Measurements from ENCODE around the gene GALNT16.

GALNT16 gene

DNA sequence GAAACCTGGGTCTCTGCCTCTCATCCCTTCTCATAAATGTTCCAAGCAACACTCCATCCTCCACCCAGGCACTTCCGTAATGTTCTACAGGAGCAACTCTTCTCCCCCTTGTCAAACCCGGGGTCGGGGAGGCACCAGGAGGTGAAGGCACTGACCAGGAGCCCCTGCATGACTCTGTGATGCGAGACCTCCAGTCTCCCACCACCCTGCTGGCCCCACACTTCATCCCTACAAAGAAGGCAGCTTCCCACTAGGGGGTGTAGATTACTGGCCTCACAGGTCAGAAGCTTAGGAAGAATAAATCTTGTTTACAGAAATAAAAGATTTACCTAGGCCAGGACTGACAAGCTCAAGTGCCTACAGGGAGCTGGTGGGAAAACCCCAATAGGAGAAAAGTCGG is 90.9 kb downstream of the GALNT16 start:
- no peak for TF ChIP-seq POLR2AphosphoS5 (IDR thresholded peaks at IDR 0.05; ENCODE audit: low read depth, low read length)
- TF ChIP-seq TAF1 (IDR thresholded peaks at IDR 0.05; ENCODE audit: borderline replicate concordance, insufficient read depth, low read length): no peak
- no peak for TF ChIP-seq FOXP2 (optimal IDR thresholded peaks at IDR 0.05; ENCODE audit: borderline replicate concordance, extremely low read depth, extremely low read length, insufficient read depth)
- TF ChIP-seq SIN3A (IDR thresholded peaks at IDR 0.05; ENCODE audit: borderline replicate concordance, insufficient read depth, low read length): no peak
- TF ChIP-seq, protein P1, sequence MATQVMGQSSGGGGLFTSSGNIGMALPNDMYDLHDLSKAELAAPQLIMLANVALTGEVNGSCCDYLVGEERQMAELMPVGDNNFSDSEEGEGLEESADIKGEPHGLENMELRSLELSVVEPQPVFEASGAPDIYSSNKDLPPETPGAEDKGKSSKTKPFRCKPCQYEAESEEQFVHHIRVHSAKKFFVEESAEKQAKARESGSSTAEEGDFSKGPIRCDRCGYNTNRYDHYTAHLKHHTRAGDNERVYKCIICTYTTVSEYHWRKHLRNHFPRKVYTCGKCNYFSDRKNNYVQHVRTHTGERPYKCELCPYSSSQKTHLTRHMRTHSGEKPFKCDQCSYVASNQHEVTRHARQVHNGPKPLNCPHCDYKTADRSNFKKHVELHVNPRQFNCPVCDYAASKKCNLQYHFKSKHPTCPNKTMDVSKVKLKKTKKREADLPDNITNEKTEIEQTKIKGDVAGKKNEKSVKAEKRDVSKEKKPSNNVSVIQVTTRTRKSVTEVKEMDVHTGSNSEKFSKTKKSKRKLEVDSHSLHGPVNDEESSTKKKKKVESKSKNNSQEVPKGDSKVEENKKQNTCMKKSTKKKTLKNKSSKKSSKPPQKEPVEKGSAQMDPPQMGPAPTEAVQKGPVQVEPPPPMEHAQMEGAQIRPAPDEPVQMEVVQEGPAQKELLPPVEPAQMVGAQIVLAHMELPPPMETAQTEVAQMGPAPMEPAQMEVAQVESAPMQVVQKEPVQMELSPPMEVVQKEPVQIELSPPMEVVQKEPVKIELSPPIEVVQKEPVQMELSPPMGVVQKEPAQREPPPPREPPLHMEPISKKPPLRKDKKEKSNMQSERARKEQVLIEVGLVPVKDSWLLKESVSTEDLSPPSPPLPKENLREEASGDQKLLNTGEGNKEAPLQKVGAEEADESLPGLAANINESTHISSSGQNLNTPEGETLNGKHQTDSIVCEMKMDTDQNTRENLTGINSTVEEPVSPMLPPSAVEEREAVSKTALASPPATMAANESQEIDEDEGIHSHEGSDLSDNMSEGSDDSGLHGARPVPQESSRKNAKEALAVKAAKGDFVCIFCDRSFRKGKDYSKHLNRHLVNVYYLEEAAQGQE (IDR thresholded peaks at IDR 0.05; ENCODE audit: insufficient read depth in 1 of 2, low read depth in 2 of 2, low read length in 2 of 2): no peak

DNA sequence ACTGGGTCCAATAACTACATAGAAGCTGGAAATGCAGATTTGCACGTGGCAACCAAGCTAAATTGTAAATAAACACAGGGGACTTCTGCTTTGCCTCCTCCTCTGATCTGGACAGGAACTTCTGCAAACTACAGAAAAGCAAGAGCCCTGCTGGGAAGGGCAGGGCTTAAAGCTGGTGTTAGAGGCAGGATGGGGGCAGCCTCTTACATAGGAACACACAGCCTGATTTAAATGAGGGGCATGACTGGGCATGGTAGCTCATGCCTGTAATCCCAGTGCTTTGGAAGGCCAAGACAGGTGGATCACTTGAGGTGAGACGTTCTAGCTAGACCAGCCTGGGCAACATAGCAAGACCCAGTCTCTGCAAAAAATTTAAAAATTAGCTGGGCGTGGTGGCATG is 91.4 kb downstream of the GALNT16 start:
- TF ChIP-seq FOXP2 (optimal IDR thresholded peaks at IDR 0.05; ENCODE audit: borderline replicate concordance, extremely low read depth, extremely low read length, insufficient read depth): no peak
- no peak for TF ChIP-seq POLR2AphosphoS5 (IDR thresholded peaks at IDR 0.05; ENCODE audit: low read depth, low read length)
- TF ChIP-seq TAF1 (IDR thresholded peaks at IDR 0.05; ENCODE audit: borderline replicate concordance, insufficient read depth, low read length): no peak
- TF ChIP-seq, protein P1 (IDR thresholded peaks at IDR 0.05; ENCODE audit: insufficient read depth in 1 of 2, low read depth in 2 of 2, low read length in 2 of 2): no peak
- TF ChIP-seq SIN3A (IDR thresholded peaks at IDR 0.05; ENCODE audit: borderline replicate concordance, insufficient read depth, low read length): no peak

DNA sequence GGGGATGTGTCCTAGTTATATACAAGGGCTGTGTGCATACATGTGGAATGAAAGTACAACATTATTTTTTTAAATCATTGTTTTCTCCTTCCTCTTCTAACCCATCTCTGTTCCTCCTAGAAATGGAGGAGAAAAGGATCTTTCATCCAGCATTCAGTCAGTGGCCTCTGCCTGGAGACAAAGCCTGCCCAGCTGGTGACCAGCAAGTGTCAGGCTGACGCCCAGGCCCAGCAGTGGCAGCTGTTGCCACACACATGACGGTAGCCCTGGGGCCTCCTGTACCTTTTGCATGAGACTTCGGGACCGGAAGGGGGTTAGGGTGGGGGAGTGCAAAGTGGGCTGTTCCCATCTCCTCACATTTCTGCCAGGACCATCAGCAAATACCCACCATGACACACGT is 92.0 kb downstream of the GALNT16 start:
- no peak for TF ChIP-seq SIN3A (IDR thresholded peaks at IDR 0.05; ENCODE audit: borderline replicate concordance, insufficient read depth, low read length)

DNA sequence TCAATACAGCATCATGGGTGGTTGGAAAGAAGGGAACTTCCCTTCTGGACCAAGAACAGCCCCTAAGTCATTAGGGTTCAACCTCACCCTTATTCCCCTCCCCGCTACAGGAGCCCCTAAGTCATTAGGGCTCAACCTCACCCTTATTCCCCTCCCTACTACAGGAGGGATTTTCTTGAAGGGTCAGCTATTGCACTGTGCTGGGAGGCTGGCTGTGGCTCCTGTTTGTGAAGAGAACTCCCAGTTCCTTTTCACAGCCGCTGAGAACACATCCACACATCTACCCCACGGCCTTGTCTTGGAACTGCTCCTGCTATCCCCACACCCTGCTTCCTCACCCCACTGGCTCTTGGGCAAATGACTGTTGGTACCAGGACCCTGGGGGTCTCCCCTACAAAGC is 93.2 kb downstream of the GALNT16 start:
- TF ChIP-seq SIN3A (IDR thresholded peaks at IDR 0.05; ENCODE audit: borderline replicate concordance, insufficient read depth, low read length) (no peak), FOXP2 (optimal IDR thresholded peaks at IDR 0.05; ENCODE audit: borderline replicate concordance, extremely low read depth, extremely low read length, insufficient read depth) (no peak), POLR2AphosphoS5 (IDR thresholded peaks at IDR 0.05; ENCODE audit: low read depth, low read length) (no peak)

DNA sequence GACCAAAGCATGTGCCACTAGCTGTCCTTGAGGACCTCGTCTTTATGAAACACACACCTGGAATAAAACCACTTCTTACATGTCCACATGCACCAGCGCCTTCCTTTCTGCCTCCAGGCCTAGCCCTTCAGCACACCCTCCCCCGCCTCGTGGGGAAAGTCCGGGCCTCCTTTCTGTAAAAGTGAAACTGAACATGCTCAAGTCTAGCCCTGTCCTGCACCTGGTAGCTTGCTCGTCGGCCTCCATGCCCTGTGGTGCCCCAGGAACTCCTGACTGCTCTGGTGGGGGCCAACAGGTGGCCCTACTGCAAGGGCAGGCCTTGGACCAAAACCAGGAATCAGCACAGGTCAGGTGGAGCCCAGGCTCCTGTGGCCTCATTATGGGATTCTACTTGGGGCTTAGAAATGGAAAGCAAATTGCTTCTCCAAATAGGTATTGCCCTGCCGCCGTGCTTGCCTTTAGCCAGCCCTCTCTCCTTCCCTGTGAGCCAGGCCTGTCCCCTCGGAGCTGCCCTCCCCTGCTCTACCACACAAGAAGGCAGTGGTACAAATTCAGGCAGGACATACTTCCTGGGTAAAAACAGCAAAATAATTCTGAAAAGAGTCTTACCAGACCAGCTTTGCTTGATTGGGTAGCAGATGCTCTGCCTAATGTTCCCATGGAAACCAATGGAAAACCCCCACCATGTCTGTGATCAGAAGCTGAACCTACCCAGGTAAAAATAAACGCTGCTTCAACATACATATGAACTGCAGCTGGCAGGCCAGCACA is 94.6 kb downstream of the GALNT16 start:
- TF ChIP-seq SIN3A (IDR thresholded peaks at IDR 0.05; ENCODE audit: borderline replicate concordance, insufficient read depth, low read length) (no peak), POLR2AphosphoS5 (IDR thresholded peaks at IDR 0.05; ENCODE audit: low read depth, low read length) (no peak), FOXP2 (optimal IDR thresholded peaks at IDR 0.05; ENCODE audit: borderline replicate concordance, extremely low read depth, extremely low read length, insufficient read depth) (no peak), TAF1 (IDR thresholded peaks at IDR 0.05; ENCODE audit: borderline replicate concordance, insufficient read depth, low read length) (no peak)
- TF ChIP-seq, protein P1 (IDR thresholded peaks at IDR 0.05; ENCODE audit: insufficient read depth in 1 of 2, low read depth in 2 of 2, low read length in 2 of 2): no peak

DNA sequence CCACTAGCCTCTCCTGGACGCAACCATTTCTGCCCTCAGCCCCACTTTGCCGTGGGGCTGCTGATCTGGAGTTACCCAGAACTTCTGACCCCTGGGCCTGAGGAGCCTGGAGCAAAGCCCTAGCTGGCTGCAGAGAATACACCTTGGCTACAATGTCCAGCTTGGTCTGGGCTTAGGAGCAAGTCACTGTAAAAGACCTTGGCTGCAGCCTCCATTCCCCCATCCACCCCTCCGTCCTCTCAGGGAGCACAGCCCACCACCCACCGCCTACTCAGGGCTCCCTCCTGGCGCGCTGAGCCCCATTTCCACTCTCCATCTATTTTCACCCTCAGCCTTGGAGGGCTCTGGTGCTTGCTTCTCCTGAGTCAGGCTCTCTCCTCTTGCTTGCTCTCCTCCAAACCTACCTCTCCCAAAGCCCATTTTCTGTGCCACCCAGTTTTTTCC is 95.2 kb downstream of the GALNT16 start:
- TF ChIP-seq SIN3A (IDR thresholded peaks at IDR 0.05; ENCODE audit: borderline replicate concordance, insufficient read depth, low read length) (no peak), POLR2AphosphoS5 (IDR thresholded peaks at IDR 0.05; ENCODE audit: low read depth, low read length) (no peak)
- TF ChIP-seq, protein P1 (IDR thresholded peaks at IDR 0.05; ENCODE audit: insufficient read depth in 1 of 2, low read depth in 2 of 2, low read length in 2 of 2): no peak

Data from PFSK-1 (cell line).